Right ventricle myocardium superior (tissue), 1 donor: ENCODE measurements around the gene ABCA1. TPM values are rescaled to one million over a fixed set of nuclear protein-coding genes. Genes with fewer than 3 reads are reported as not detected.
"Not testable (repeated sequence)": the region's sequence is repeated elsewhere in the genome, so short reads cannot be mapped to it uniquely, and the experiment has no call there.

ENCODE experiments used
- ATAC-seq: fragments of 200-7000 bp; cut with Tn5 transposase; one replicate; pipeline ENCODE4 v1.9.1; 2020; ENCODE audit warnings: mild to moderate bottlenecking; ENCODE audit not compliant: poor library complexity
- DNase-seq: peaks from one replicate; pipeline ENCODE4 v3.0.0-alpha.2; 2020
- intact Hi-C: fragments of 100-400 bp; cut with DNase I; formaldehyde crosslinking; loops from one replicate; pipeline ENCODE4 v1.11.2; 2022
- long read RNA-seq: library from polyadenylated mRNA; unstranded; transcript quantifications from one replicate; pipeline ENCODE4 v2.0.0, GENCODE V29; 2021
- total RNA-seq: library from RNA; stranded (reverse); fragmentation: NEBNext Ultra II Directional; extraction: Animal tissue kit (Norgen Biotek cat#: 25700); gene quantifications from one replicate; pipeline ENCODE4 v1.2.1, GENCODE V29; 2021
- donor health status: DM: no; HTN: yes; CAD: no; lungs with severe emphysema.

ABCA1 gene
- total RNA-seq: 12.1 TPM
- long read RNA-seq, partial matches to known transcripts: 1 of 2 reads
- long read RNA-seq, other reads (novel, unspliced or antisense): 1 of 2 reads

DNA sequence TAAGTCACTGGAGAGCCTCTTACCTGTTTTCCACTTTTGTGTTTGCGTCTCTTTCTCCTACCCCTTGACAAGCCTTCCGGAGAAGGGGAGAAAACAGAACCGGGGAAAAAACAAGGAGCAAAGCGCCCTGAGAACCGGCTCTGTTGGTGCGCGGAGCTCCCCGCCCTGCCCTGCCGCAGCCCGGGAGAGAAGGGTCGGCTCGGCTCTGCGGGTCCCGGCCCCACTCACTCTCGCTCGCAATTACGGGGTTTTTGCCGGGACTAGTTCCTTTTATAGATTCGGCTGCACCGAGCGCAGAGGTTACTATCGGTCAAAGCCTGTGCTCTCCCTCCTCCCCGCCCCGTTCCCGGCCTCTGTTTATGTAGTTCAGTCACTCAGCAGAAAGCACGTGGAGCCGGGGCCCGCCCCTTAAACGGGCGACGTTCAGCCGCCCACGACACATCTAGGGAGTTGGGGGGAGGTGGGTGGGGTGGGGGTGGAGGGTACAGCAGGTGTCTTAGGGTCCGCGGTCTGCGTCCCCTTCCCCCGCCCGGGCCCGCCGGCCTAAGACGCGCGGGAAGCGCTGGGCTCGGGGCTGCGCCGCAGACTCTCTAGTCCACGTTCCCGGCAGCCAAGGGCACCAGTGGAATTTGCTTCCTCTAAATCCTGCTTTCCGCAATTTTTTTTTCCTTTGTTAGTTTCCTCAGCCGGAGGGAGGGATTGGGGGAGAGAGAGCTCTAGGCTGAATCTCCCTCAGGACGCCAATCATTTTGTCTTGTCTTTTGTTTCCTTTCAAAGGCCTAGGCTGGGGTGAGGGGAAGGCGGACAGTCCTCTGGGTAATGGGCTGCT lies at the start of gene ABCA1:
Gene ABCA1, minus strand, starts transcription at position 244 of the 829 bp plus-strand sequence. CDS start 24,476 bp downstream, outside the sequence.
- intact Hi-C loops: loop anchor here (2.0 to 5.0 kb wide), 3 partner anchors 39 to 229 kb away; no protein-coding TSS in a partner anchor
- peak; percentile 85 for ATAC-seq
- peak; percentile 95 for DNase-seq

DNA sequence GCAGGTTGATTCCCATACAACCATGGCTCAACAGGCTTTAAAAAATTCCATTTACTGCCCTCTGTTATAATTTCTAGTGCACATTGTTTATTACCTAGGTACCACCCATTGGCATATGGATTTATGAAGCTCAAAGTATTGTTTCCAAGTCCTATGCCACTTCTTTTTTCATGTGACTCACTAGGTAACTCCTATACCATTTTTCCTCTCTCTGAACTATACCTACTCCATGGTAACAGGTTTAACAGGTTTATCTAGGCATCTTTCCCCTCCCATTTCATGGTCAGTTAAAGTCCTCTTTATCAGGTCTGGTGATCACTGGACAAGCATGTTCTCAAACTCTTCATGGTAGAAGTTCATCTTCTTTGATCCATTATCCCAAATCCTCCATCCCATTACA lies 49.6 kb upstream of the ABCA1 start:
- DNase-seq (no peak), ATAC-seq (no peak)
- intact Hi-C loops: no loop called here

DNA sequence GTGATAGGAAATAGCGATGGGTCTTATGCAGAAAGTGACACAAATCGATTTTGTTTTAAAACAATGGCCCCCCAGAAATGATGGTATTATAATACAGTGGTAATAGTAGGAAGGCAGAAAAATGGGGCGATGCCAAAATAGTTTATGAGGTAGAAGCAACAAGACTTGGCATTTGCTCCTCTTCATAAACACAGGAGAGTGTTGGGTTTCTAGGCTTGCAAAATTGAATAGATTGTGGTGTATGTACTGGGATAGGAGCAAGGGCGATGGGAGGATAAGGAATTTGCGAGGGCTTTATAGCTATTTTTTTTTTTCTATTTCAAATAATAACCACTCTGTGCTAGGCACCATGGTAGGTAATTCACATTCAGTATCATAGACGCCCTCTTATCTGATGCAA lies 49.2 kb upstream of the ABCA1 start:
- intact Hi-C loops: no loop called here
- ATAC-seq: no peak
- DNase-seq: no peak

GRCh38 chr9:104975966-104976595 lies 48.1 kb upstream of the ABCA1 start:
- DNase-seq, intact Hi-C loops, ATAC-seq: not testable (repeated sequence)

DNA sequence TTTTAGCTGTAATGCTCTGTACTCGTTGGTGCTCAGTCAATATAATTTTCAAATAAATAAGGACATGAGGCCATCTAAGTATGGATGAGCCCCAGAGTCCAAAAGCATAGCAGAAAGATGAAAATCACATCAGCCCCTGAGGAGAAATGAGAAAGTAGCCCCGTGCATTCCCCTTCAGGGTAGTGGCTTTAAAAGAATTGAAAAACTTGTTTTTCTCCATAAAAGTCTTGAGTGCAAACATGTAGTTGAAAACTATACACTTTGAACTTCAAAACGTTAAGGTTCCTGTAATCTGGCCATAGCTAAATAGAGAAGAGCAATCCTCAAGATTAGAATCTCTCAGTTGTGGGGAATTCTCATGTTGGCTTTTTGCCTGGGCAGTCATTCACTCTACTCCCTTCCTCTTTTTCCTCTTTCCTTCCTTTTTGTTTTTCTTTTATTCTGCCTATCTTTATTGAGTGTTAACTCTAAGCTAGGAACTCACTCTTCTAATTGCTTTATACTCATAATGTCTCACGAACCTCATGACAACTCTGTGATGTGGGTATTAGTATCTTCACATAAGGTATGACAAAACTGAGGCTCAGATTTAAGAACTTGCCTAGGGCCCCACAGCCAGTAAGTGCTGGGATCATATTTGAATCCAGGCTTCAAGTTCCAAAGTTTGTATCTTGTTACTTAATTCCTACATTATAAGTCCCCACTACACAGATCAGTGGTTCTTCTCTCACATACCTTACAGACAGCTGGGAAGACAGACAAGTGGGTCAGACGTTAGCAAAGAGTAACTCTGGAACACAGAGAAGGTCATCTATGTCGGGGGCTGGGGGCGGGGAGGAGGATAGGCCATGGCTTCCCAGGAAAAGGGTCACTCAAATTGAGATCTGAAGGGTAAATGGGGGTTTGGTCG lies 46.4 kb upstream of the ABCA1 start:
- DNase-seq (no peak), ATAC-seq (peak; percentile 58)
- intact Hi-C loops: no loop called here

DNA sequence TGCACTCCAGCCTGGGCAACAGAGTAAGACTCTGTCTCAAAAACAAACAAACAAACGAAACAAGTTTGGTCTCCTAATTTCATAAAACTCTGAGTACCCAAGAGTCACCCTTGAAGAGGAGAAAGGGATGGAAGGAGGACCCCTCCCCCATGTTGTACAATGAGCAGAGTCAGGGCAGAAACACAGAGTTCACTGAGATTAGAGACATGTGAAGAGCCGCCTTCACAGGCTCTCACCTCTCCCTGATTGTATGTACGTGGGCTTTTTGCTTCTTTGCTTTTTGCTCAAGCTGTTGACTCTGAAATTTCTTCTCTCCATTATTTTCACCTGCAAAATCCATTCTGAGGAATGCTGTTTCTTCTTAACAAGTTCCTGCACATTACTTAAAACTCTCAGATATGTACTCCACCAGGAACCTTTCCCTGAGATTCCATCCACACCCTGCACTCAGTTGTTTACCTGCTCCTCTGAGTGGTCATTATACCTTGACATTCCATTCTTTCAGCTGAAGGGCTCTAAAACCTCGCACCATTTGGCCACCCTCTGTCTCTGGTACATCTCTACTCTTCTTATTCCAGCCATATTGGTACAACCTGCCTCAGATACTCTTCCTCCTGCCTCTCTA lies 44.4 kb upstream of the ABCA1 start:
- ATAC-seq: no peak
- DNase-seq: no peak
- intact Hi-C loops: no loop called here

DNA sequence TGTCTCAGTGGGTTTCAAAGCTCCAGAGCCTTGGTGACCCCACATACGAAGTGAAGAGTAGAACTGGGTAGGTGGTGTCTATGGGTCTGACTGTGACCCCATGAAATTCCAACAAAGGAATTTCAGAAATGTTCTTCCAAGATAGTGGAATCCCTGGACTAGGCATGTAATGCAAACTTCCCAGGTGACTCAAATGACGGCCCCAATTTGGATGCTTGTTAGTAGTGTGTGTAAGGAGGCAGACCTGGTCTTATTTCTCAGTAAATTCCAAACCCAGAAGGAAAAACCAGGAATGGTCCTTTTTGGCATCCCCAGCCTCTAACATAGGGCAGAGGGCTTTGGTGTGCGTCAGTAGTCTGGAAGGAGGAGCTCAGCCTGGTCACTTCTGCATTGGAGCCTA lies 43.6 kb upstream of the ABCA1 start:
- ATAC-seq: no peak

GRCh38 chr9:104970271-104970987 lies 42.5 kb upstream of the ABCA1 start:
- DNase-seq (no peak), ATAC-seq (no peak)
- intact Hi-C loops: no loop called here

More for the DNA sequence above, 43.6 kb upstream of the ABCA1 start:
- intact Hi-C loops: no loop called here
- no peak for DNase-seq

DNA sequence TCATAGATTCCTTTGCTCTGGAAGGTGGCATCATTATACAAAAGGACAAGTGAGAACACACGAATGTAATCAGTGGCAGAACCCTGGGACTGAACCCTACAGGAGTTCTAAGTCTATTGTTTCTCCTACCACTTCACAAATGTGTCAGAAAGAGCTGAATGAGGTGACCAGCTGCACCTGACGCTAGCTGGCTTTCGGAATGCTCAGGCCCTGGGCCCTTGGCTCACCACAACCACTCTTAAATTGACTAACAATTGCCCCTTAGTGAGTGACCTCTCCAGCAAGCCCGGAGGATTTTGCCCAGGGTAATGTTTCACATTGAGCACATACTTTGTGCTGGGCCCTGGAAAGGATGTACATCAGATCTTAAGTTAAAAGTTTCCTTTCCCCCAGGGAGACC lies 41.2 kb upstream of the ABCA1 start:
- ATAC-seq: peak; percentile 34
- intact Hi-C loops: loop anchor here (5.0 to 10.0 kb wide), 3 partner anchors 42 to 446 kb away; partner anchors contain the start of gene ABCA1

DNA sequence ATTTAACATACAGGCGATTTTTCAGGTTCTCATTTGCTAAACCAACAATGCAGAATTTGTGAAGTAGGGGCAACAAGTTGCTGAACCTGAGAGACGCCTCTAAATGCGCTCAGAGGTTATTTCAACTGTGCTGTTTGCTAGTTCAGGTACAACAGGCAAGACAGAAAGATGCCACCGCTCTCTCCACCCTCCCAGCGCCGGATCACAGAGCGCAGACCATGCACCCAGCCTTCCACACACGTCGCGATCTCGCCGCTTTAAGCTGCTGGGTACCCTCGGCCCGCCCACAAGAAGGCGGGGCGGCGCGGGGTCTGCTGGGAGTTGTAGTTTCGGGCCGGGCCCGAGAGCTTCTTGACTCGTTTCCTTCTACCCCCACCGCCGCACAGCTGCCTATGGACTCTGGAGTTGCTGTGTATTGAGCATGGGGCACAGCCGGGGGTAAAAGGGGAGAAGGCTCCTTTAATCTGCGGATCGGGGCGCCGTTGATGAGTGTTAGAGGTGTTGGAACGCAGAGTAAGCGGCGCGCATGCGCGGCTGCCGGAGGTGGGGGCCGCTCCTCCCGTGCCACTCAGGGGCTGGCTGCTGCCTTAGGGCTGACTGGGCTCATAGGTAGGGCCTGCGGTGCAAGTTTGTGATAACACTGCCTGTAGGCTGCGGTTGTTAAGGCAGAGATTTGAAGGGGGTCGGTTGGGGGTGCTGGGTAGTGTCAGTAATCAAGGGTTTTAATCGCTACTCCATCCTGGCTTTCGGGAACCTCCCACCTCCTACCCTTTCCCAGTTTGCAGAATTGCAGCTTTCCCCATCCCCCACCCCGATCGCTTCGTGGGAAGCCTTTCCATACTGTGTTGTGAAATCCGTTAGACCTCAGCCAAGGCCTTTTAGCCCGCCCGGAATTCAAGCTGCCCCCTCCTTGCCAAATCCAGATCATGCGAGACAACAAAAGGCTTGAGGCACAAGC lies 40.3 kb upstream of the ABCA1 start:
- intact Hi-C loops: loop anchor here (5.0 to 10.0 kb wide), 3 partner anchors 41 to 446 kb away; partner anchors contain the start of gene ABCA1
- ATAC-seq (peak; percentile 97), DNase-seq (peak; percentile 95)

More for the DNA sequence above, 41.2 kb upstream of the ABCA1 start:
- DNase-seq: no peak

DNA sequence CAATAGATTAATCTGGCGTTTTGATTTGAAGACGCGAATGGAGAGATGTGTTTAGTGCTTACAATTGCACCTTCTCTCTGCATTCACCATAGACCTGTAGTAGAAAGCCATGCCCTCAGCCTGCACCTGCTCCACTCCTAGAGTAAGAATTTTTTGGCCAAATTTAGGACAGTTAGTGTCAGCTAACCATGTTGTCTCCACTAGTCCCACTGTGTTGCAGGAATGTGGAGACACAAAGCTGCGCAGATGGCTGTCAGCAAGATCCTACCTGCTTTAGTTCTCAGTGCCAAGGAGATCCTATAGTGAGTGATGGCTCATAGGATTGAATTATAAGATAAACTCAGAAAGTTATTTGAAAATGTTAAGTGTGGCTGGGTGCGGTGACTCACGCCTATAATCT lies 35.1 kb upstream of the ABCA1 start:
- intact Hi-C loops: loop anchor here (10.0 kb wide), 1 partner anchor 452 kb away; no protein-coding TSS in a partner anchor
- no peak for ATAC-seq
- no peak for DNase-seq

DNA sequence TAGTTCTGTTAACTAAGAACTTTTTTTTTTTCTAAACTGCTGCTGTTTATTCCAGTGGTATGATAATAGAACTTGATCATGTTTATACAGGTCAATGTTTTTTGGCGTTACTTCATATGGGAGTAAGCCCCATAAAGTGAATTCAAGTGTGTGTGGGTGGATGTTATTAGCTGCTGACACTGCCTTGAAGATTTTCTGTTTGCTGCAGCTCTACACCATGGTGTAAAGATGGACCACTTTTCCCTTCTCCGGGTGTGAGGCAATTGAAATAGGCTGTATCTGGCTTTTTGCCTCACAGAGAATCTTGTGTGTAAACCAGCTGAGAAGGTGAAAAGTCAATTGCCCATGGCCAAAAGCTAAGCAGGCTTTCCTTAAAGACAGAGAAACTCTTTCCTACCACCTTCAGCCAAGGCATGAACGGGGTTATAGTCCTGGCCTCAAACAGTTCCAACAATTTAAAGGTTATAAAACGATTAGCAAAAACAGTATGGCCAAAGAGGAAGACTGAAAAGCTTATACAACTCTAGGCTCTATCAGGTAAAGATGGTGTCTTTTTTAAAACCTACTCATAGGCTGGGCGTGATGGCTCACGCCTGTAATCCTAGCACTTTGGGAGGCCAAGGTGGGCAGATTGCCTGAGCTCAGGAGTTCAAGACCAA lies 33.9 kb upstream of the ABCA1 start:
- intact Hi-C loops: loop anchor here (10.0 kb wide), 1 partner anchor 453 kb away; no protein-coding TSS in a partner anchor
- DNase-seq (no peak), ATAC-seq (no peak)

DNA sequence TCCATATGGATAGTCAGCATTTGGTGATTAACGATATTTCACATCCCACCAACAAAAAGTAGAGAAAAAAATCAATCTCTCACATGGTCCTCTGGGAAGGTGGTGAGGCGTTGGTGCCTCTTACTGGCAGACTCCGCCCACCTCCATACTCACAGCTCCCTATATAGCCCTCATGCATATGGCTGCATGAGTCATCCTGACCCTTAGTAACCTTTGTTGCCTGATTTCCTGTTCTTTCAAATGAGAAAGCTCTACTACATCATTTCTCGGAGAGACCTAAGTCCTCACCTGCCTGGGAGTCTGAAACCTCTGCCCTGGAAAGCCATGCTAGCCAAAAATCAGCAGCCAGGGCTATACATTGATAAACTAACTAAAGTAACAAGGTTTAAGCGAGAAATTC lies 33.3 kb upstream of the ABCA1 start:
- no peak for DNase-seq
- intact Hi-C loops: loop anchor here (10.0 kb wide), 1 partner anchor 454 kb away; no protein-coding TSS in a partner anchor
- ATAC-seq: no peak

DNA sequence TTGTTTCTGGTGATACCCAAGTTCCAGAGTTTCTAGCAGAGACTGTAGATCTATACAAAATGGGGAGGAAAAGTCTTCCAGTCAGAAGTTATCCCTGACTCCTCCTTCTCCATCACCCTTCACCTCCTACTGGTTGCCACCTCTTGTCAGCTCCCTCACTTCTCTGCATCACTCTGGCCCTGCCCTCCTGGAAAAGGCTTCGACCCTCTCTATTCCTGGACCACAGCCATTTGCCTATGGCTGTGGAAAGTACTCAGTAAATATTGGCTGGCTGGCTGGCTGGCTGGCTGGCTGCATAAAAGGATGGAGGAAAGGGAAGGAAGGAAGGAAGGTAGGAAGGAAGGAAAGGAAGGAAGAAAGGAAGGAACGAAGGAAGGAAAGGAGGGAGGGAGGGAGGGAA lies 32.7 kb upstream of the ABCA1 start:
- DNase-seq (no peak), ATAC-seq (no peak)
- intact Hi-C loops: loop anchor here (10.0 kb wide), 1 partner anchor 454 kb away; no protein-coding TSS in a partner anchor

- ATAC-seq: no peak
- no peak for DNase-seq
- intact Hi-C loops: no loop called here
These were observed 30.8 kb upstream of the ABCA1 start for GRCh38 chr9:104958751-104959150.

DNA sequence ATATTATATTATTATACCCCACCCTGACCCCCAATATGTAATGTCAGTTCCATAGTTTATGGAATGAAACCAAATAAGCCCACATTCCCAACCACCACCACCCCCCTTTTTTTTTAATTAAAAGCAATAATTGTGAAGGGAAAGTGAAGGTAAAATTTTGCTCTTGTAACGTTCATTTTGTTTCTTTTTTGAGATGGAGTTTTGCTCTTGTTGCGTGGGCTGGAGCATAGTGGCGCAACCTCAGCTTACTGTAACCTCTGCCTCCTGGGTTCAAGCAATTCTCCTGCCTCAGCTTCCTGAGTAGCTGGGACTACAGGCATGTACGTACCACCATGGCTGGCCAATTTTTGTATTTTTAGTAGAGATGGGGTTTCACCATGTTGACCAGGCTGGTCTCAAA lies 30.1 kb upstream of the ABCA1 start:
- intact Hi-C loops, ATAC-seq, DNase-seq: not testable (repeated sequence)
